Memory B cell (primary cell): Measurements from ENCODE around the gene DCTN2.
"Not testable (repeated sequence)": the region's sequence is repeated elsewhere in the genome, so short reads cannot be mapped to it uniquely, and the experiment has no call there.

Source experiments
- ATAC-seq: fragments of 150-1000 bp; cut with Tn5 transposase; 2 replicates; pipeline ENCODE4 v1.10.0; 2021; ENCODE audit warnings: low read depth, mild to moderate bottlenecking, moderate library complexity
- DNase-seq, 2 donors: peaks; one replicate each; pipeline ENCODE4 v3.0.0; 2022; ENCODE audit warnings: low spot score in 2 of 2
- H3K27ac Mint-ChIP-seq: one replicate; pipeline ENCODE4 v1.8.0; 2022; ENCODE audit warnings: mild to moderate bottlenecking, moderate library complexity, mixed read lengths
- H3K27me3 Mint-ChIP-seq: one replicate; pipeline ENCODE4 v1.8.0; 2022; ENCODE audit warnings: mixed read lengths
- H3K36me3 Mint-ChIP-seq: one replicate; pipeline ENCODE4 v1.8.0; 2022; ENCODE audit warnings: mild to moderate bottlenecking, mixed read lengths
- H3K4me1 Mint-ChIP-seq: one replicate; pipeline ENCODE4 v1.8.0; 2022; ENCODE audit warnings: mixed read lengths
- H3K4me3 Mint-ChIP-seq: one replicate; pipeline ENCODE4 v1.8.0; 2022; ENCODE audit warnings: mild to moderate bottlenecking, moderate library complexity, mixed read lengths
- H3K9me3 Mint-ChIP-seq: one replicate; pipeline ENCODE4 v1.8.0; 2022; ENCODE audit warnings: mixed read lengths

DCTN2 gene

GRCh38 chr12:57546438-57547287, at the start of gene DCTN2:
Gene DCTN2 (minus strand): TSS chr12:57547192. CDS start chr12:57547063, 129 bp downstream.
- Mint-ChIP-seq H3K27ac (peak within 1 kb of the TSS; percentile 96), H3K27me3 (peaks cover 4% of the 10 kb centered on the region), H3K9me3 (no peaks in the 10 kb centered on the region), H3K4me3 (peak within 1 kb of the TSS; percentile 97), H3K4me1 (peaks cover 31% of the 10 kb centered on the region), H3K36me3 (no peaks in the 10 kb centered on the region)
- DNase-seq: peak; percentile 73 to 83
- peak; percentile 94 for ATAC-seq

- Mint-ChIP-seq H3K4me1 (peaks cover 19% of the 10 kb centered on the region), H3K27ac (no peak overlapping the region), H3K27me3 (no peaks in the 10 kb centered on the region), H3K4me3 (no peak overlapping the region), H3K36me3 (peaks cover 17% of the 10 kb centered on the region), H3K9me3 (no peaks in the 10 kb centered on the region)
- no peak for ATAC-seq
- no peak for DNase-seq
Observed at GRCh38 chr12:57593187-57593586, 46.2 kb upstream of the DCTN2 start.

GRCh38 chr12:57592551-57593165, 45.7 kb upstream of the DCTN2 start:
- Mint-ChIP-seq H3K4me1 (peaks cover 19% of the 10 kb centered on the region), H3K9me3 (no peaks in the 10 kb centered on the region), H3K27me3 (no peaks in the 10 kb centered on the region), H3K27ac (no peak overlapping the region), H3K36me3 (peaks cover 15% of the 10 kb centered on the region), H3K4me3 (peak overlapping the region; percentile 82)
- DNase-seq: no peak
- no peak for ATAC-seq

GRCh38 chr12:57591782-57592325, 44.9 kb upstream of the DCTN2 start:
- H3K9me3 Mint-ChIP-seq: no peaks in the 10 kb centered on the region
- no peak for ATAC-seq
- H3K4me3 Mint-ChIP-seq: peak overlapping the region; percentile 82
- H3K4me1 Mint-ChIP-seq: peaks cover 19% of the 10 kb centered on the region
- no peak for DNase-seq
- H3K36me3 Mint-ChIP-seq: peaks cover 9% of the 10 kb centered on the region
- no peaks in the 10 kb centered on the region for H3K27me3 Mint-ChIP-seq
- H3K27ac Mint-ChIP-seq: peak overlapping the region; percentile 12

GRCh38 chr12:57590864-57591781, 44.1 kb upstream of the DCTN2 start, which contains the start of gene PIP4K2C:
Gene PIP4K2C (plus strand): TSS chr12:57591192. CDS start chr12:57591290, 98 bp downstream.
- Mint-ChIP-seq H3K27me3 (no peaks in the 10 kb centered on the region), H3K4me3 (peak within 1 kb of the TSS; percentile 82), H3K4me1 (peaks cover 19% of the 10 kb centered on the region), H3K36me3 (peaks cover 3% of the 10 kb centered on the region), H3K9me3 (no peaks in the 10 kb centered on the region), H3K27ac (peak within 1 kb of the TSS; percentile 12)
- ATAC-seq: peak; percentile 92
- DNase-seq: peak; percentile 49 to 68

GRCh38 chr12:57590479-57590863, 43.5 kb upstream of the DCTN2 start:
- Mint-ChIP-seq H3K4me3 (peak overlapping the region; percentile 82), H3K36me3 (no peaks in the 10 kb centered on the region), H3K27me3 (no peaks in the 10 kb centered on the region), H3K9me3 (no peaks in the 10 kb centered on the region), H3K27ac (peak overlapping the region; percentile 12), H3K4me1 (peaks cover 19% of the 10 kb centered on the region)
- ATAC-seq (no peak), DNase-seq (no peak)

- not testable (repeated sequence) for H3K4me3 Mint-ChIP-seq, H3K27ac Mint-ChIP-seq, DNase-seq, ATAC-seq, H3K36me3 Mint-ChIP-seq, H3K27me3 Mint-ChIP-seq, H3K9me3 Mint-ChIP-seq
- peaks cover 19% of the 10 kb centered on the region for H3K4me1 Mint-ChIP-seq
Observed at GRCh38 chr12:57588951-57589610, 42.1 kb upstream of the DCTN2 start.

- ATAC-seq (no peak), DNase-seq (no peak)
- Mint-ChIP-seq H3K4me1 (peaks cover 12% of the 10 kb centered on the region), H3K36me3 (no peaks in the 10 kb centered on the region), H3K4me3 (no peak overlapping the region), H3K9me3 (no peaks in the 10 kb centered on the region), H3K27me3 (peaks cover 2% of the 10 kb centered on the region), H3K27ac (no peak overlapping the region)
Observed at GRCh38 chr12:57586832-57587429, 39.9 kb upstream of the DCTN2 start.

GRCh38 chr12:57586128-57586527, 39.1 kb upstream of the DCTN2 start:
- H3K9me3 Mint-ChIP-seq: no peaks in the 10 kb centered on the region
- peaks cover 7% of the 10 kb centered on the region for H3K4me1 Mint-ChIP-seq
- peaks cover 2% of the 10 kb centered on the region for H3K27me3 Mint-ChIP-seq
- no peaks in the 10 kb centered on the region for H3K36me3 Mint-ChIP-seq
- no peak for ATAC-seq
- no peak for DNase-seq
- no peak overlapping the region for H3K4me3 Mint-ChIP-seq
- no peak overlapping the region for H3K27ac Mint-ChIP-seq

GRCh38 chr12:57585156-57585555, 38.2 kb upstream of the DCTN2 start:
- Mint-ChIP-seq H3K36me3 (no peaks in the 10 kb centered on the region), H3K27ac (no peak overlapping the region), H3K4me1 (peaks cover 3% of the 10 kb centered on the region), H3K4me3 (no peak overlapping the region), H3K27me3 (peaks cover 4% of the 10 kb centered on the region), H3K9me3 (no peaks in the 10 kb centered on the region)
- no peak for ATAC-seq
- DNase-seq: no peak

GRCh38 chr12:57584690-57585089, 37.7 kb upstream of the DCTN2 start:
- H3K4me3 Mint-ChIP-seq: no peak overlapping the region
- ATAC-seq (no peak), DNase-seq (no peak)
- no peaks in the 10 kb centered on the region for H3K36me3 Mint-ChIP-seq
- H3K27me3 Mint-ChIP-seq: peaks cover 4% of the 10 kb centered on the region
- H3K9me3 Mint-ChIP-seq: no peaks in the 10 kb centered on the region
- H3K4me1 Mint-ChIP-seq: peaks cover 3% of the 10 kb centered on the region
- no peak overlapping the region for H3K27ac Mint-ChIP-seq

- ATAC-seq (no peak), DNase-seq (no peak)
- no peaks in the 10 kb centered on the region for H3K9me3 Mint-ChIP-seq
- H3K4me1 Mint-ChIP-seq: peaks cover 3% of the 10 kb centered on the region
- H3K27me3 Mint-ChIP-seq: peaks cover 4% of the 10 kb centered on the region
- no peak overlapping the region for H3K27ac Mint-ChIP-seq
- no peak overlapping the region for H3K4me3 Mint-ChIP-seq
- no peaks in the 10 kb centered on the region for H3K36me3 Mint-ChIP-seq
Observed at GRCh38 chr12:57584050-57584449, 37.1 kb upstream of the DCTN2 start.
